Fibroblast of skin of left quadriceps (primary cell): ENCODE measurements around the gene FCHO1.

Experiments used
- DNase-seq, 2 experiments: peaks; one replicate each; pipeline ENCODE4 v3.0.0-alpha.2; 2013; ENCODE audit warnings: low read depth in 2 of 2

Gene FCHO1

DNA sequence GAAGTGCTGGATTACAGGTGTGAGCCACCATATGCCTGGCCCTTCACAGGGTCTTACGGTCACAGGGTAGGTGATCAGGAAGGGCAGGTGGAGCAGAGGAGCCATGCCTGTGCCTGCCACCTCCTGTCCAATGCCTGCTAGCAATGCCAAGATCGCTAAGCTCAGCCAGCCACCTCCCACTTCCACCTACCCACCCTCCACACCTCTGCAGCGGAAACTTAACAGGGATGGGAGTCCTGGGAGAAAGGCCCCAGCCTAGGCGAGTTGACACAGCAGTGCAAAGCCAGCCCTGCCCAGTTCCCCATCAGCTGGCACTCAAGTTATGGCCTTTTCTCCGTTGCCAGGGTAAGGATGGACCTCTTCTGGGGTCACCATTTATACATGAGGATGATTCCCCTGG, 15.9 kb upstream of the FCHO1 start:
- no peak for DNase-seq

DNA sequence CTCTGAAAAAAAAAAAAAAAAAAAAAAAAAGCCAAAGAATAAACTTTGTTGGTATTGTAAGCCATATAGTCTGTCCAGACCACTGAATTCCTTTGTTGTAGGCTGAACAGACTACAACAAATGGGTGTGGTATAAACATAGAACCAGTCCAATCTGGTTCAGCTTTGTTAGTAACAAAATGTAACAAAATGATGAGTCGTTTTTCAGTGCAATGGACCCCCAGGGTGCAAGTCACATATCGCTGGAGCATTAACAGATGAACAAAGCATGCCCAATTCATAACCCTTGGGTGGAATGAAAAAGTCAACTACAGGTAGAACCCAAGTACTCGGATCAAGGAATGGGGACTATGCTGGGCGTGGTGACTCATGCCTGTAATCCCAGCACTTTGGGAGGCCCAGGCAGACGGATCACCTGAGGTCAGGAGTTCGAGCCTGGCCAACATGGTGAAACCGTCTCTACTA, 13.6 kb upstream of the FCHO1 start:
- DNase-seq: no peak

- no peak for DNase-seq
Measured at GRCh38 chr19:17739121-17739875, 12.0 kb upstream of the FCHO1 start.

GRCh38 chr19:17741456-17741855, 9.8 kb upstream of the FCHO1 start:
- DNase-seq: no peak

DNA sequence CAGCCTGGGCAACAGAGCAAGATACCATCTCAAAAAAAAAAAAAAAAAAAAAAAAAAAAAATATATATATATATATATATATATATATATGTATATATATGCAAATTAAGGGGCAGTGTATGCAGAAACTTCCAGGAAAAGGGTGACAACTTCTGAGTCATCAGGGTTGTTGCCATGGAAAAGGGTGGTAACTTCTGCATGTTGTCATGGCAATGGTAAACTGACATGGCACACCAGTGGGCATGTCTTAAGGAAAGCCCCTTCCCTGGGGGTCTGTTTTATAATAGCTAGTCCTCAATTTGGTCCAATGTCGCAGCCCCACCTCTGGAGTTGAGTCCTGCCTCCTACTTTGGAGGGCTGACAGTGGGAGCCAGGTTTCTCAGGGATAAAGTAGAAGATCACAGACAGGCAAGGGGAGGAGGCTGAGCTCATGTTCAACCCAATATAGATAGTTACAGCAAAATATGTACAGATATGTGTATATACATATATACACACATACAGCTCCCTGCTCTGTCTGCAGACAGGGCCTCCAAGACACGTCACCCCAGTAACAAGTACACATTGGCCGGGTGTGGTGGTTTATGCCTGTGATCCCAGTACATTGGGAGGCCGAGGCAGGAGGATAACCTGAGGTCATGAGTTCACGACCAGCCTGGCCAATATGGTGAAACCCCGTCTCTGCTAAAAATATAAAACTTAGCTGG, 7.2 kb upstream of the FCHO1 start:
- no peak for DNase-seq

DNA sequence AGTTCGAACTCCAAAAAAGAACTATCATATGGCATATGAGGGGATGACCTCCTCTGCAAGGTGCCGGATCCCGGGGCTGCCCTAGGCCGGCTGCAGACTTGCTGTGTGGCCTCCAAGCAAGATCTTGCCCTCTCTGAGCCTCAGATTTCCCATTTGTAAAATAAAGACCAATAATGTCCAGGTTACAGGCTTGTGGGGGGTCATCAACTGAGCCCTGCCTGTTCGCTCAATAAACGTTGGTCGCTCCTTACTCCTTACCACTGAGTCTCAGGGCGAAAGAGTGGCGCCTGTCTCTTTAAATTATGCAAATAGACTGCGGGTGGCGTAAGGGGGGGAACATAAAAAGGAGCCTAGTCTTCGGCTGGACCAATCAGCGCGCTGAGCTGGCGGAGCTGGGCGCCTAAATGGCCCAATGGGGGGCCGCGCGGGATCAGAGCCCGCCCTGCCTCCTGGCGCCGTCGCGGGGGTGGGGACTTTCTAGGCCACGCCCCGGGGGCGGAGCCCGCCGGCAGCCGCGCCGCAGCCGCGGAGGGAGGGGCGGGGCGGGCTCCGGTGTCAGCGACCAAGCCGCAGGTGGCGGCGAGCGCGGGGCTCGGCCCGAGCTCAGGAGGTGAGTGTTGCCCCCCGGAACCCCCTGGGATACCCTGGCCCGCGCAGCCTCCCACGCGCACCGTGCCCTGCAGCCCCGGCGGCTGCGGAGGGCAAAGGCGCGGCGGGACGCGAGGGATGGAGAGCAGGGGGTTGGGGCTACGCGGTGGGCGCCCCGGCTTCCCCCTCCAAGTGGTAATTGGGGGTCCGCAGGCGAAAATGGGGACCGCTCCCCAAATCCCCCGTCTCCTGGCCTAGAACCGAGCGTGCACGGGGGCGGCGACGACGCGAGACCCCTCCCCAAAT, 3.8 kb upstream of the FCHO1 start:
- DNase-seq: peak; percentile 81 to 82

DNA sequence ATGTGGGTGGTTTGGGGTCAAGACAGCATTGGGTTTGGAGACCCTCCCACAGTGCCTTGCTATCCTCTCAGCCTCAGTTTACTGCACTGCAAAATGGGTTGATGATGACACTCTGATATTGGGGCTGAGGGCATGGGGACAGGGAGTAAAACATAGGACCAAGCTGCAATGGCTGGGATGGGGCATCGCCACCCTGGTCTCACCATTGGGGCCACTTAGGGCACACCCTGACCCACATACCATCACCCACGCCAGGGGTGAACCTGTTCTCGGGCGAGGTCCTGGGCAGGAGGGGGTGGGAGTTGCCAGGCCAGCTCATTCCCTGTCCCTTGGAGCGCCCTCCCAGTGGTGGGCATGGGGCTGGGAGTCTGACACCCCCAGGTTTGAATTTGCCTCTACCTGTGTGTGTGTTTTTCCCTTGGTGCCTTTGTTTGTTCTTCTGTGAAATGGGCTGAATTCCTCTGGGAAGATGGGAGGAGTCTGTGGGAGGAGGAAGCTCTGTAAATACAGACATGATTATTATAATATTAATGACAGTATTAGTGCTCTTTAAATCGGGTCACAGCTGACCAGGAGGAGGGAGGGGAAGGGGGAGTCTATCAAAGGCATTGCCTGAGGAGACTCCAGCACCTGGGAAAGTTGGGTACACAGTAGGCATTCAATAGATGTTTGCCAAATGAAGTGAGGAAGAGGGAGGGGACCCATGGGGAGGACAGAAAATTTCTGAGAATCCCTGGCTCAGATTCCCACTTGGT, 2.2 kb upstream of the FCHO1 start:
- no peak for DNase-seq

DNA sequence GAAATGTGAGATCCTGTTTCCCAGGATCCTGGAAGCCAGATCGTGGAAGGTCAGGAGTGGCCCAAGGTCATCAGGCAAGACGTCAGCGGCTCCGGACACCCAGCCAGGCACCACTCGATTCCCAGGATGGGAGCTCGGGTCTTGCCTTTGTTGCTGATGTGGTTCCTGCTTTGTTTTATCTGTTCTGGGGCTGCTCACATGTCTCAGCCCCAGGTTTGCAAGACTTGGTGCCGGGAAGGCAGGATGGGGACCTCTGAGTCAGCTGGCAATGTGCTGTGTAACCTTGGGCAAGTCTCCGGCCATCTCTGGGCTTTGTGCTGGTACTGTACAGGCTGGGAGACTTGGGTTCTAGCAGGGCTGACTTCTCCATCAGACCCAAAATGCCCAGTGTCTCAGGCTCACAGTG, 1.4 kb upstream of the FCHO1 start:
- DNase-seq: no peak

DNA sequence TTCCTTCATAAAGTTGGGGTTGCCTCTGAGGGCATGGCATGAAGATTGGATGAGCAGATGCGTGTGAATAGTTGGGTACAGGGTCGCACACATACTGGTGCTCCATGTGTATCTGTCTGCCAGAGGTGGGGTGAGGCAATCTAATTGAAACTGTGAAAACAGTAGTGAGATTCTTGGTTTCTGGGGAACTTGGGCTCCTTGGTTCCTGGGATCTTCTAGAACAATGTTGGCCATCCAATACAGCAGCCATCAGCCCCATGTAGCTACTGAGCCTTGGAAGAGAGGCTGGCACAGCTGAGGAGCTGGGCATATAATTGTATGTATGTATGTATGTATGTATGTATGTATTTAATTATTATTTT, 616 bp downstream of the FCHO1 start:
- no peak for DNase-seq

GRCh38 chr19:17752865-17753639, 1.8 kb downstream of the FCHO1 start:
- DNase-seq: no peak

GRCh38 chr19:17753976-17754375, 2.7 kb downstream of the FCHO1 start:
- DNase-seq: no peak

DNA sequence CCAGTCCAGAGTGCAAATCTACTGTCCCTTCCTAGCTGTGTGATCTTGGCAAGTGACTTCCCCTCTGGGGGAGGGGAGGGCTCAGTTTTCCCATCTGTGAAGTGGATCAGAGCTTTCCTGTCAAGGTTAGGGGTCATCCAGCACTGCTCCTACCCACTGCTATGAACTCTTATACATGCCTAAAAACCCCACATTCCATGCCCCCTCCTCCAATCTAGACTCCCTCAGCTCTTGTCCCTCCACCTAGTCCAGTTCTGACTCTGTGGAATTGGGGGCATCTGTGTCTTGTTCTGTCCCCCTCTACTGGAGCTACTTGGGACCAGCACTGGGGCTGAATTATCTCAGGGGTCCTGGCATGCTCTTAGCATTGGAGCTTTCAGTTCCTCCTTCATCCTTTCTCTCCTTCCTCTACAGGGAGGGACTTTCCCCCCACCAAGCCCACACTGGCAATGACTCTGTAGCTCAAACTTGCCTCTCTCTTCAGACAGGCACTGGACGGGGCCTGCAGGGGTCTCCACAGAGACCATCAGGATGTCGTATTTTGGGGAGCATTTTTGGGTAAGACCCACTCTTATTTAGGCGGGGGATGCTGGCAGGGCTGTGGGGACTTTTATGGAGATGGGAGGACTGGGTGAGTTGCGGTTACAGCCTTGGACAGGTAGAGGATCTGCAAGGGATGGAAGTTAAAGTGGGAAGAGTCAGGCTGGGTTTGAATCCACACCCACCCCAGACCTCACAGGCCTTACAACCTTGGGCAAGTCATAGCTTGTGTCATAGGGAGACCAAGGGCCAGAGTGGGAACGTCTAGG, 3.6 kb downstream of the FCHO1 start:
- DNase-seq: no peak

GRCh38 chr19:17755443-17755890, 4.2 kb downstream of the FCHO1 start:
- DNase-seq: no peak

- no peak for DNase-seq
Measured at GRCh38 chr19:17755977-17756670, 4.8 kb downstream of the FCHO1 start.

- no peak for DNase-seq
Measured at GRCh38 chr19:17757125-17757524, 5.8 kb downstream of the FCHO1 start.

- DNase-seq: no peak
Measured at GRCh38 chr19:17758515-17758914, 7.2 kb downstream of the FCHO1 start.

DNA sequence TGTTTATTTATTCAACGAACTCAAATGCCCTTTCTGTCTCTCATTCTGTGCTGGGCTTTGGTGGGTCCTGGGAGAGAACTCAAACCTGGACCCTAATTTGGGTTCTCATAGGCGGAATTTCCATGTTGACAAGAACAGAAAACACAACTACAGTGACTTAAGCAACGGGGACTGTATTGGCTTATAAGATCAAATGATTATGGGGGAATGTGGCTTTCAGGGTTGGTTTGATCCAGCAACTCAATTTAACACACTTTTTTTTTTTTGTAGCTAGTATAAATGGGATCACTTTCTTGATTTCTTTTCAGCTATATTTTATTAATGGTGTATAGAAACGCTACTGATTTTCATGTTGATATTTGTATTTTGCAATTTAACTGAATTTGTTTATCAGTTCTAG, 9.9 kb downstream of the FCHO1 start:
- DNase-seq: no peak

- peak in 1 of 2 experiments; percentile 20 for DNase-seq
Measured at GRCh38 chr19:17762505-17763229, 11.4 kb downstream of the FCHO1 start.

- DNase-seq: no peak
Measured at GRCh38 chr19:17764348-17764747, 13.1 kb downstream of the FCHO1 start.
